Cardiac muscle cell (in vitro differentiated cells and primary cell): Measurements from ENCODE around the gene AOPEP. TPM values are rescaled to one million over a fixed set of nuclear protein-coding genes. Genes with fewer than 3 reads are reported as not detected.
A peak's percentile ranks its signal among the peaks of the same experiment; 100 is the strongest.

ENCODE experiments used
- DNase-seq, 2 donors: peaks; one replicate each; pipeline versions ENCODE4 v3.0.0 to v3.0.0-alpha.2; 2010 to 2017; ENCODE audit warnings: low read depth in 1 of 2, low spot score in 1 of 2
- H3K27ac ChIP-seq: fragments of 200-600 bp; sonication (generic); 2 replicates; pipeline ENCODE4 v1.5.1; 2016
- H3K27me3 ChIP-seq: fragments of 200-600 bp; sonication (generic); 2 replicates; pipeline ENCODE4 v1.6.0; 2016; ENCODE audit warnings: control low read depth
- H3K36me3 ChIP-seq: fragments of 200-600 bp; sonication (generic); 2 replicates; pipeline ENCODE4 v1.5.1; 2016; ENCODE audit warnings: control low read depth
- H3K4me1 ChIP-seq: fragments of 200-600 bp; sonication (generic); 2 replicates; pipeline ENCODE4 v1.8.1; 2017; ENCODE audit warnings: low read depth, mild to moderate bottlenecking, mixed run types
- H3K4me3 ChIP-seq: fragments of 200-600 bp; sonication (generic); 2 replicates; pipeline ENCODE4 v1.5.1; 2016; ENCODE audit warnings: mild to moderate bottlenecking
- H3K9me3 ChIP-seq: fragments of 200-600 bp; sonication (generic); 2 replicates; pipeline ENCODE4 v1.5.1; 2017; ENCODE audit warnings: low read depth, mild to moderate bottlenecking, control low read depth
- CTCF ChIP-seq: IDR thresholded peaks from 2 replicates; pipeline ENCODE4 v1.5.1; 2012; ENCODE audit warnings: low read depth, mild to moderate bottlenecking, low read length
- polyA plus RNA-seq: library from polyadenylated mRNA; unstranded; fragments of >200 nt; fragmentation: Nextera tagmentation; extraction: Ambion mirVana; gene quantifications from 2 replicates; pipeline ENCODE4 v1.2.1, GENCODE V29; 2016
- total RNA-seq: library from RNA; depleted of rRNA; stranded (reverse); fragments of >200 nt; gene quantifications from 2 replicates; pipeline ENCODE4 v1.2.3, GENCODE V29; 2016

AOPEP gene
- total and polyA plus RNA-seq, 2 experiments from 2014 or later, result 46.8 to 88.7 TPM

GRCh38 chr9:94899464-94900221 is 173.1 kb downstream of the AOPEP start:
- Histone ChIP-seq H3K4me1 (peaks cover 26% of the 10 kb centered on the region), H3K36me3 (no peaks in the 10 kb centered on the region), H3K27me3 (no peaks in the 10 kb centered on the region), H3K9me3 (no peaks in the 10 kb centered on the region), H3K4me3 (no peak overlapping the region), H3K27ac (no peak overlapping the region)
- no peak for DNase-seq
- no peak for TF ChIP-seq CTCF

- Histone ChIP-seq H3K27me3 (no peaks in the 10 kb centered on the region), H3K4me3 (no peak overlapping the region), H3K4me1 (peaks cover 34% of the 10 kb centered on the region), H3K9me3 (no peaks in the 10 kb centered on the region), H3K36me3 (no peaks in the 10 kb centered on the region), H3K27ac (peak overlapping the region; percentile 41)
- TF ChIP-seq CTCF, result no peak
- DNase-seq, result peak in 1 of 2 donors; percentile 97
These were observed 173.9 kb downstream of the AOPEP start for GRCh38 chr9:94900222-94901018.

GRCh38 chr9:94901019-94901363 is 174.5 kb downstream of the AOPEP start:
- peak overlapping the region; percentile 41 for H3K27ac ChIP-seq

GRCh38 chr9:94903961-94904421 is 177.5 kb downstream of the AOPEP start:
- Histone ChIP-seq H3K27ac (peak overlapping the region; percentile 38), H3K36me3 (no peaks in the 10 kb centered on the region), H3K4me3 (no peak overlapping the region), H3K27me3 (no peaks in the 10 kb centered on the region), H3K4me1 (peaks cover 62% of the 10 kb centered on the region), H3K9me3 (no peaks in the 10 kb centered on the region)
- no peak for DNase-seq
- no peak for TF ChIP-seq CTCF

More at GRCh38 chr9:94901019-94901363, 174.5 kb downstream of the AOPEP start:
- no peaks in the 10 kb centered on the region for H3K27me3 ChIP-seq
- no peak overlapping the region for H3K4me3 ChIP-seq
- DNase-seq, result no peak
- H3K36me3 ChIP-seq, result no peaks in the 10 kb centered on the region
- TF ChIP-seq CTCF, result no peak
- peaks cover 40% of the 10 kb centered on the region for H3K4me1 ChIP-seq
- no peaks in the 10 kb centered on the region for H3K9me3 ChIP-seq

- no peak overlapping the region for H3K4me3 ChIP-seq
- peaks cover 63% of the 10 kb centered on the region for H3K4me1 ChIP-seq
- DNase-seq, result no peak
- H3K27ac ChIP-seq, result peak overlapping the region; percentile 38
- TF ChIP-seq CTCF, result no peak
- no peaks in the 10 kb centered on the region for H3K36me3 ChIP-seq
- no peaks in the 10 kb centered on the region for H3K9me3 ChIP-seq
- H3K27me3 ChIP-seq, result no peaks in the 10 kb centered on the region
These were observed 178.3 kb downstream of the AOPEP start for GRCh38 chr9:94904806-94905205.
